Endothelial cell of umbilical vein (primary cell): Measurements from ENCODE around the gene PGAM2. TPM values are rescaled to one million over a fixed set of nuclear protein-coding genes. Genes with fewer than 3 reads are reported as not detected.

Source experiments
- BruUV-seq: library from RNA; stranded (reverse); fragments of 400-500 nt; replicated peaks from 2 replicates; lab custom pipeline; 2021; lab: Mats Ljungman, UMichigan
- CTCF ChIA-PET: fragments of 300-600, 350-600 bp; sonication (Branson Sonifier 250); formaldehyde crosslinking; loops from one replicate; lab custom pipeline; 2021; ENCODE audit warnings: antibody characterized with exemption, inconsistent platforms; lab: Charles Lee
- POLR2A ChIA-PET: fragments of 300-600, 350-600 bp; sonication (Branson Sonifier 250); formaldehyde crosslinking; loops from one replicate; lab custom pipeline; 2021; ENCODE audit warnings: antibody characterized with exemption, inconsistent platforms; lab: Charles Lee
- DNase-seq: peaks from one replicate; pipeline ENCODE4 v3.0.0-alpha.2; 2011; ENCODE audit warnings: low read depth, low spot score
- FAIRE-seq: peaks from 2 replicates; lab custom pipeline; 2011; peaks lifted over from hg19 to GRCh38; lab: Jason Lieb, UNC
- H2AFZ ChIP-seq: 2 replicates; pipeline ENCODE4 v1.6.0; 2012; ENCODE audit warnings: low read depth, low read length, control low read depth, inconsistent platforms
- H3K27ac ChIP-seq: 2 replicates; pipeline ENCODE4 v1.5.1; 2011; ENCODE audit warnings: low read depth, mild to moderate bottlenecking, control low read depth, low read length, moderate library complexity; ENCODE audit not compliant: insufficient read depth
- H3K27me3 ChIP-seq, 2 experiments: 2 replicates each; pipeline versions ENCODE4 v1.6.0 to v1.6.1; 2011; ENCODE audit warnings: low read length in 2 of 2, mixed read lengths in 1 of 2; ENCODE audit not compliant: control insufficient read depth in 2 of 2, insufficient read depth in 2 of 2
- H3K36me3 ChIP-seq, 2 experiments: 2 replicates in 1 of 2; 3 replicates in 1 of 2; pipeline ENCODE4 v1.5.1; 2011; ENCODE audit warnings: low read length in 2 of 2, mild to moderate bottlenecking in 1 of 2, moderate library complexity in 1 of 2; ENCODE audit not compliant: control insufficient read depth in 2 of 2, insufficient read depth in 2 of 2; ENCODE audit errors: extremely low read depth in 1 of 2
- H3K4me1 ChIP-seq: 3 replicates; pipeline ENCODE4 v1.5.1; 2011; ENCODE audit warnings: mild to moderate bottlenecking, low read length; ENCODE audit not compliant: control insufficient read depth, insufficient read depth; ENCODE audit errors: extremely low read depth
- H3K4me2 ChIP-seq: 2 replicates; pipeline ENCODE4 v1.6.1; 2011; ENCODE audit warnings: low read length, control low read depth, mixed read lengths; ENCODE audit not compliant: insufficient read depth
- H3K4me3 ChIP-seq, 3 experiments: fragments of 200-600 bp in 1 of 3; sonication (generic), shearing (Covaris generic) in 1 of 3; replicated peaks in 1 of 3; 2 replicates each; pipeline ENCODE4 v1.5.1; 2011 to 2016; ENCODE audit warnings: control low read depth in 3 of 3, low read length in 3 of 3, mild to moderate bottlenecking in 2 of 3, inconsistent platforms in 1 of 3, low read depth in 1 of 3, moderate library complexity in 1 of 3; ENCODE audit not compliant: insufficient read depth in 1 of 3
- H3K79me2 ChIP-seq: 2 replicates; pipeline ENCODE4 v1.6.0; 2012; ENCODE audit warnings: low read length, inconsistent platforms; ENCODE audit not compliant: control insufficient read depth, insufficient read depth
- H3K9ac ChIP-seq: replicated peaks from 2 replicates; pipeline ENCODE3; 2011; ENCODE audit warnings: low read length, control low read depth; ENCODE audit not compliant: insufficient read depth; ENCODE audit errors: extremely low read depth
- H3K9me1 ChIP-seq: replicated peaks from 3 replicates; pipeline ENCODE4 v1.6.0; 2011; ENCODE audit warnings: mild to moderate bottlenecking, low read length; ENCODE audit not compliant: control insufficient read depth, insufficient read depth; ENCODE audit errors: extremely low read depth
- H3K9me3 ChIP-seq: replicated peaks from 2 replicates; pipeline ENCODE4 v1.5.1; 2012; ENCODE audit warnings: low read length, inconsistent platforms; ENCODE audit not compliant: control insufficient read depth, insufficient read depth
- H4K20me1 ChIP-seq: replicated peaks from 2 replicates; pipeline ENCODE3; 2011; ENCODE audit warnings: mild to moderate bottlenecking, low read length; ENCODE audit not compliant: control insufficient read depth, insufficient read depth; ENCODE audit errors: extremely low read depth
- EZH2 ChIP-seq: IDR thresholded peaks from 2 replicates; pipeline ENCODE4 v1.6.1; 2012; ENCODE audit warnings: borderline replicate concordance, low read depth, mild to moderate bottlenecking, moderate library complexity, low read length, inconsistent platforms; ENCODE audit not compliant: severe bottlenecking
- FOS ChIP-seq: IDR thresholded peaks from 2 replicates; pipeline ENCODE4 v1.6.1; 2011; ENCODE audit warnings: mild to moderate bottlenecking, low read length, moderate library complexity, borderline replicate concordance; ENCODE audit not compliant: insufficient read depth
- GATA2 ChIP-seq: IDR thresholded peaks from 2 replicates; pipeline ENCODE4 v1.7.0; 2011; ENCODE audit warnings: low read depth, mild to moderate bottlenecking, moderate library complexity, mixed read lengths, low read length; ENCODE audit not compliant: insufficient read length, insufficient read depth
- JUN ChIP-seq: IDR thresholded peaks from 2 replicates; pipeline ENCODE4 v1.6.1; 2011; ENCODE audit warnings: borderline replicate concordance, low read depth; ENCODE audit not compliant: insufficient read length, insufficient read depth
- MYC ChIP-seq: IDR thresholded peaks from one replicate; pipeline ENCODE4 v1.6.1; 2011; ENCODE audit warnings: mild to moderate bottlenecking, low read depth, low read length
- POLR2A ChIP-seq: IDR thresholded peaks from 2 replicates; pipeline ENCODE4 v1.6.1; 2012; ENCODE audit warnings: low read depth, mild to moderate bottlenecking, control low read depth, low read length
- POLR2AphosphoS5 ChIP-seq: IDR thresholded peaks from 2 replicates; pipeline ENCODE4 v1.6.1; 2012; ENCODE audit warnings: low read depth, mild to moderate bottlenecking, control low read depth, low read length, moderate library complexity; ENCODE audit not compliant: insufficient read depth
- dilution Hi-C: fragments of 300-500 bp; cut with MboI; formaldehyde crosslinking; loops from one replicate; pipeline ENCODE4 v1.15.0; 2019; ENCODE audit warnings: low sequenced_read_pairs; ENCODE audit not compliant: extremely low pct_ligation_motif_present
- intact Hi-C: fragments of 100-400 bp; cut with micrococcal nuclease; formaldehyde crosslinking; loops from one replicate; pipeline ENCODE4 v1.10.0; 2022
- polyA plus RNA-seq, 4 experiments: library from polyadenylated mRNA; depleted of rRNA in 3 of 4; stranded (reverse) in 3 of 4; unstranded in 1 of 4; fragments of >200 nt; gene quantifications; 2 replicates each; pipeline versions ENCODE4 v1.2.1 to v1.2.3, GENCODE V29; 2011 to 2012; ENCODE audit warnings: missing spikeins in 1 of 4
- total RNA-seq: library from RNA; stranded (reverse); gene quantifications from 2 replicates; pipeline ENCODE4 v1.2.3, GENCODE V29; 2021
- TF ChIP-seq, protein P1 (sequence below): IDR thresholded peaks from 2 replicates; pipeline ENCODE4 v1.6.1; 2011; ENCODE audit not compliant: insufficient read depth, insufficient read length
- TF ChIP-seq, protein P2 (sequence below), 2 donors: IDR thresholded peaks; 1 replicate in 1 of 2; 2 replicates in 1 of 2; pipeline ENCODE4 v1.5.1; 2011; ENCODE audit warnings: low read length in 2 of 2, mild to moderate bottlenecking in 2 of 2, moderate library complexity in 2 of 2, control low read depth in 1 of 2, inconsistent platforms in 1 of 2, low read depth in 1 of 2; ENCODE audit not compliant: insufficient read depth in 1 of 2; ENCODE audit errors: extremely low read depth in 1 of 2

PGAM2 gene
- total and polyA plus RNA-seq, 2 donors (not counting 3 experiments of a cell fraction or from before 2014, with no cell fraction given), result 0.19 TPM; not detected in 1

GRCh38 chr7:44110719-44111635 is 45.6 kb upstream of the PGAM2 start:
- no peak overlapping the region for H3K4me3 ChIP-seq
- H3K79me2 ChIP-seq, result no peaks in the 10 kb centered on the region
- H3K27me3 ChIP-seq, result no peaks in the 10 kb centered on the region
- no peak overlapping the region for H3K9ac ChIP-seq
- H3K27ac ChIP-seq, result no peak overlapping the region
- CTCF ChIA-PET, result interaction anchor here (1.6 kb wide), 1 partner anchor 38 kb away, joined by 8 read pairs; no protein-coding TSS in a partner anchor
- TF ChIP-seq GATA2, result no peak
- TF ChIP-seq, protein P1, sequence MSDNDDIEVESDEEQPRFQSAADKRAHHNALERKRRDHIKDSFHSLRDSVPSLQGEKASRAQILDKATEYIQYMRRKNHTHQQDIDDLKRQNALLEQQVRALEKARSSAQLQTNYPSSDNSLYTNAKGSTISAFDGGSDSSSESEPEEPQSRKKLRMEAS, result no peak
- no peak for TF ChIP-seq FOS
- TF ChIP-seq POLR2A, result no peak
- no peak for TF ChIP-seq EZH2
- H2AFZ ChIP-seq, result no peak overlapping the region
- H3K9me3 ChIP-seq, result no peaks in the 10 kb centered on the region
- DNase-seq (no peak), FAIRE-seq (no peak)
- BruUV-seq, result no TSS peak
- H3K36me3 ChIP-seq, result peaks cover 3 to 11% of the 10 kb centered on the region in 2 experiments
- intact Hi-C loops (no loop called here), dilution Hi-C loops (no loop called here)
- H4K20me1 ChIP-seq, result no peaks in the 10 kb centered on the region
- H3K4me1 ChIP-seq, result no peaks in the 10 kb centered on the region
- POLR2A ChIA-PET, result no interaction called here
- no peak overlapping the region for H3K4me2 ChIP-seq
- H3K9me1 ChIP-seq, result no peaks in the 10 kb centered on the region

GRCh38 chr7:44109991-44110390 is 44.6 kb upstream of the PGAM2 start:
- dilution Hi-C loops, result no loop called here
- Histone ChIP-seq H3K79me2 (peaks cover 3% of the 10 kb centered on the region), H3K36me3 (peaks cover 3 to 11% of the 10 kb centered on the region in 2 experiments), H3K27me3 (no peaks in the 10 kb centered on the region), H3K27ac (no peak overlapping the region), H3K4me1 (peaks cover 3% of the 10 kb centered on the region), H3K9ac (no peak overlapping the region), H3K9me1 (no peaks in the 10 kb centered on the region), H4K20me1 (no peaks in the 10 kb centered on the region), H3K4me3 (no peak overlapping the region), H3K4me2 (no peak overlapping the region), H3K9me3 (no peaks in the 10 kb centered on the region), H2AFZ (no peak overlapping the region)
- intact Hi-C loops, result no loop called here
- ChIA-PET POLR2A (no interaction called here), CTCF (interaction anchor here (1.4 kb wide), 1 partner anchor 13 kb away, joined by 4 read pairs; no protein-coding TSS in a partner anchor)
- FAIRE-seq (no peak), DNase-seq (no peak)
- BruUV-seq, result no TSS peak
- TF ChIP-seq POLR2A, result no peak
- TF ChIP-seq MYC, result no peak
- TF ChIP-seq JUN, result no peak
- TF ChIP-seq, protein P2, sequence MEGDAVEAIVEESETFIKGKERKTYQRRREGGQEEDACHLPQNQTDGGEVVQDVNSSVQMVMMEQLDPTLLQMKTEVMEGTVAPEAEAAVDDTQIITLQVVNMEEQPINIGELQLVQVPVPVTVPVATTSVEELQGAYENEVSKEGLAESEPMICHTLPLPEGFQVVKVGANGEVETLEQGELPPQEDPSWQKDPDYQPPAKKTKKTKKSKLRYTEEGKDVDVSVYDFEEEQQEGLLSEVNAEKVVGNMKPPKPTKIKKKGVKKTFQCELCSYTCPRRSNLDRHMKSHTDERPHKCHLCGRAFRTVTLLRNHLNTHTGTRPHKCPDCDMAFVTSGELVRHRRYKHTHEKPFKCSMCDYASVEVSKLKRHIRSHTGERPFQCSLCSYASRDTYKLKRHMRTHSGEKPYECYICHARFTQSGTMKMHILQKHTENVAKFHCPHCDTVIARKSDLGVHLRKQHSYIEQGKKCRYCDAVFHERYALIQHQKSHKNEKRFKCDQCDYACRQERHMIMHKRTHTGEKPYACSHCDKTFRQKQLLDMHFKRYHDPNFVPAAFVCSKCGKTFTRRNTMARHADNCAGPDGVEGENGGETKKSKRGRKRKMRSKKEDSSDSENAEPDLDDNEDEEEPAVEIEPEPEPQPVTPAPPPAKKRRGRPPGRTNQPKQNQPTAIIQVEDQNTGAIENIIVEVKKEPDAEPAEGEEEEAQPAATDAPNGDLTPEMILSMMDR (IDR thresholded peaks at IDR 0.05; ENCODE audit: extremely low read depth in 1 of 2, insufficient read depth in 1 of 2, low read depth in 1 of 2, low read length in 2 of 2), result no peak
- TF ChIP-seq EZH2, result no peak
- TF ChIP-seq, protein P1, result no peak
- TF ChIP-seq GATA2, result no peak
- TF ChIP-seq FOS, result no peak
- no peak for TF ChIP-seq POLR2AphosphoS5
